GM10248 (cell line): Measurements from ENCODE around the gene CTXND1.
"Not testable (repeated sequence)": the region's sequence is repeated elsewhere in the genome, so short reads cannot be mapped to it uniquely, and the experiment has no call there.

Experiments
- CTCF ChIA-PET: fragments of 300-600 bp; sonication (Branson Sonifier 250); formaldehyde crosslinking; extraction: SDS; loops from one replicate; lab custom pipeline; 2021; ENCODE audit warnings: antibody characterized with exemption; lab: Yijun Ruan, JAX
- POLR2A ChIA-PET: fragments of 350-650 bp; sonication (Branson Sonifier 250); formaldehyde crosslinking; extraction: SDS; loops from one replicate; lab custom pipeline; 2020; ENCODE audit warnings: antibody characterized with exemption; lab: Yijun Ruan, JAX
- DNase-seq: peaks from one replicate; pipeline ENCODE4 v3.0.0; 2012; ENCODE audit errors: extremely low spot score
- CTCF ChIP-seq: IDR thresholded peaks from 2 replicates; pipeline ENCODE4 v1.5.1; 2012; ENCODE audit warnings: mild to moderate bottlenecking, low read depth; ENCODE audit errors: extremely low read depth, missing control alignments, control extremely low read depth

The CTXND1 gene

GRCh38 chr15:80252121-80252518, at the start of gene CTXND1:
Gene CTXND1, minus strand, starts transcription at chr15:80252213. Its CDS starts 50,264 bp downstream, at chr15:80201949.
- DNase-seq: no peak
- POLR2A ChIA-PET: no interaction called here
- CTCF ChIA-PET: no interaction called here
- TF ChIP-seq CTCF: no peak

GRCh38 chr15:80301472-80301871, 49.5 kb upstream of the CTXND1 start:
- POLR2A ChIA-PET: no interaction called here

GRCh38 chr15:80295777-80296176, 43.8 kb upstream of the CTXND1 start:
- DNase-seq, POLR2A ChIA-PET: not testable (repeated sequence)
- CTCF ChIA-PET: interaction anchor here (1.0 kb wide), 1 partner anchor 11 kb away, joined by 3 read pairs; no protein-coding TSS in a partner anchor

More at GRCh38 chr15:80301472-80301871, 49.5 kb upstream of the CTXND1 start:
- CTCF ChIA-PET: no interaction called here
- TF ChIP-seq CTCF: no peak
- DNase-seq: no peak

- ChIA-PET CTCF (no interaction called here), POLR2A (no interaction called here)
- DNase-seq: no peak
- TF ChIP-seq CTCF: no peak
Measured at GRCh38 chr15:80292079-80292478, 40.1 kb upstream of the CTXND1 start.

- CTCF ChIA-PET, POLR2A ChIA-PET: not testable (repeated sequence)
Measured at GRCh38 chr15:80290891-80291290, 38.9 kb upstream of the CTXND1 start.

GRCh38 chr15:80289528-80290495, 37.8 kb upstream of the CTXND1 start:
- CTCF ChIA-PET: no interaction called here
- no peak for DNase-seq
- TF ChIP-seq CTCF: no peak
- POLR2A ChIA-PET: no interaction called here

More at GRCh38 chr15:80290891-80291290, 38.9 kb upstream of the CTXND1 start:
- not testable (repeated sequence) for DNase-seq

- POLR2A ChIA-PET: no interaction called here
- DNase-seq: no peak
- no peak for TF ChIP-seq CTCF
- CTCF ChIA-PET: interaction anchor here (1.1 to 1.7 kb wide), 2 partner anchors 47 to 52 kb away, joined by 3 to 5 read pairs; no protein-coding TSS in a partner anchor
Measured at GRCh38 chr15:80288131-80288530, 36.1 kb upstream of the CTXND1 start.
